ENCODE measurements around the gene SLC9A6. TPM values are rescaled to one million over a fixed set of nuclear protein-coding genes. Genes with fewer than 3 reads are reported as not detected.

SLC9A6 gene
- total RNA-seq, 4 donors from 2014 or later: 12.9 to 23.9 (median 18.7) TPM

DNA sequence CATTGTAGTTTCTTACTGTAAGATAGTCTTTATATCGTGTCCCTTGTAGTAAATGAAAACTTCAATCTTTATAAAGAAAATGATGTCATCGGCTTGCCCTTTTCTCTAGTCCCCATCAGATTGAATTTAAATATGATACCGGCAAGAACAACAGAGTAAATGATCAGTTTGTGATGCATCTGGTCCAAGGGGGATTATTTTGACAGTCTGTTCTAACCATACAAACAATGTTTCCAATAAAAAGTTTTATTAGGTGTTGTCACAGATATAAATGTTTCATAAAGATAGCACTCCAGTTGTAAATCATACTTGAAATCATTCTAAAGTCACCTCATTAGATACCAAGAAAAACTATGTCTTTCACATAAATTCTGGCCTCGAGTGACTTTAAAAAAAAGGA lies 72.3 kb downstream of the SLC9A6 start:
- Histone ChIP-seq H3K36me3 (no peaks in the 10 kb centered on the region), H3K9me3 (no peaks in the 10 kb centered on the region), H3K4me1 (no peaks in the 10 kb centered on the region), H3K4me3 (no peak overlapping the region), H3K27ac (peak overlapping the region in 1 of 4 donors; percentile 89), H3K27me3 (no peaks in the 10 kb centered on the region)
- 51 to 62% methylated on average over 4 of the region's 4 CpGs for WGBS, 2 donors
- TF ChIP-seq POLR2A (IDR thresholded peaks at IDR 0.05): no peak
- no peak for TF ChIP-seq EP300 (IDR thresholded peaks at IDR 0.05)
- no peak for DNase-seq (ENCODE audit: low spot score in 2 of 2)

DNA sequence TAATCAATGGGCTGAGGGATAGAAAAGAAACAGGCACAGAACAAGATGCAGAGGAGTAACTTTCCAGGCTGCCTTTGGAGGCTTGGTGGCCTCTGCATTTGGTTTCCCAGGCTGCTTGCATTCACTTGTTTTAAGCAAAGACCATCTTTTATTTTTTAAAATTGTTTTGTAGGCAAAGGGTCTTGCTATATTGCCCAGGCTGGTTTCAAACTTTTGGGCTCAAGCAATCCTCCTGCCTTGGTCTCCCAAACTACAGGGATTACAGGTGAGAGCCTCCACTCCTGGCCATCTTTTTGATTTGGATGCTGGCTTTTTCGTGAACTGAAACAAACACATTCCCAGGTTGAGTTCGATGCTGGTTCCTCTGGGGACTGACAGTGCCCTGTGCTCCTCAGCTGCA lies 74.1 kb downstream of the SLC9A6 start:
- H3K27me3 ChIP-seq: no peaks in the 10 kb centered on the region

DNA sequence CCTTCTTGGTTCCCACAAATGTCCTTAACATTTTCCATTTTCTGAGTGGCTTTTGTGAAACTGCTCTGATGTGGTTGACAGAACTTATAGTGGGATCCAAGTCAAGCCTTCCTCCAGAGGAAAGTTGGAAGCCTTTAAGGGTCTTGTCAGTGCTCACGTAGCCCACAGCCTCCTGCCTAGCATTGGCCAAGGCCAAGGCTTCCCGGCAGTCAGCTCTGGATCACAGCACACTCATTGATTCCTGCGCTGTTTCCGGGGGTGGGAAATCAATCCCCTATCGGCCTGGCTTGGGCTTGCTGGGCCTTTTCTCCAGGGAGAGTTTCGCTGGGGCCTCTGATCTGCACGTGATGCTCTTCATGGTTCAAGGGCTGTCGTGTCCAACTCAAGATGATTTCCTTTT lies 76.1 kb downstream of the SLC9A6 start:
- no peaks in the 10 kb centered on the region for H3K36me3 ChIP-seq
- 59 to 63% methylated on average over 7 to 8 of the region's 8 CpGs for WGBS, 2 donors
- H3K27ac ChIP-seq: no peak overlapping the region
- peaks cover 0 to 10% (median 0%) of the 10 kb centered on the region in 4 donors for H3K4me1 ChIP-seq
- no peak for DNase-seq (ENCODE audit: low spot score in 2 of 2)
- no peaks in the 10 kb centered on the region for H3K9me3 ChIP-seq
- no peak for TF ChIP-seq POLR2A (IDR thresholded peaks at IDR 0.05)
- no peak for TF ChIP-seq EP300 (IDR thresholded peaks at IDR 0.05)
- TF ChIP-seq, protein P1, sequence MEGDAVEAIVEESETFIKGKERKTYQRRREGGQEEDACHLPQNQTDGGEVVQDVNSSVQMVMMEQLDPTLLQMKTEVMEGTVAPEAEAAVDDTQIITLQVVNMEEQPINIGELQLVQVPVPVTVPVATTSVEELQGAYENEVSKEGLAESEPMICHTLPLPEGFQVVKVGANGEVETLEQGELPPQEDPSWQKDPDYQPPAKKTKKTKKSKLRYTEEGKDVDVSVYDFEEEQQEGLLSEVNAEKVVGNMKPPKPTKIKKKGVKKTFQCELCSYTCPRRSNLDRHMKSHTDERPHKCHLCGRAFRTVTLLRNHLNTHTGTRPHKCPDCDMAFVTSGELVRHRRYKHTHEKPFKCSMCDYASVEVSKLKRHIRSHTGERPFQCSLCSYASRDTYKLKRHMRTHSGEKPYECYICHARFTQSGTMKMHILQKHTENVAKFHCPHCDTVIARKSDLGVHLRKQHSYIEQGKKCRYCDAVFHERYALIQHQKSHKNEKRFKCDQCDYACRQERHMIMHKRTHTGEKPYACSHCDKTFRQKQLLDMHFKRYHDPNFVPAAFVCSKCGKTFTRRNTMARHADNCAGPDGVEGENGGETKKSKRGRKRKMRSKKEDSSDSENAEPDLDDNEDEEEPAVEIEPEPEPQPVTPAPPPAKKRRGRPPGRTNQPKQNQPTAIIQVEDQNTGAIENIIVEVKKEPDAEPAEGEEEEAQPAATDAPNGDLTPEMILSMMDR (IDR thresholded peaks at IDR 0.05): no peak
- no peaks in the 10 kb centered on the region for H3K27me3 ChIP-seq
- no peak overlapping the region for H3K4me3 ChIP-seq

More for the DNA sequence above, 74.1 kb downstream of the SLC9A6 start:
- Histone ChIP-seq H3K27ac (no peak overlapping the region), H3K4me3 (no peak overlapping the region), H3K36me3 (no peaks in the 10 kb centered on the region), H3K9me3 (no peaks in the 10 kb centered on the region), H3K4me1 (no peaks in the 10 kb centered on the region)
- no peak for DNase-seq (ENCODE audit: low spot score in 2 of 2)
- no peak for TF ChIP-seq POLR2A (IDR thresholded peaks at IDR 0.05)
- TF ChIP-seq, protein P1 (IDR thresholded peaks at IDR 0.05): no peak
- 73 to 86% methylated on average over 2 of the region's 2 CpGs for WGBS, 2 donors

DNA sequence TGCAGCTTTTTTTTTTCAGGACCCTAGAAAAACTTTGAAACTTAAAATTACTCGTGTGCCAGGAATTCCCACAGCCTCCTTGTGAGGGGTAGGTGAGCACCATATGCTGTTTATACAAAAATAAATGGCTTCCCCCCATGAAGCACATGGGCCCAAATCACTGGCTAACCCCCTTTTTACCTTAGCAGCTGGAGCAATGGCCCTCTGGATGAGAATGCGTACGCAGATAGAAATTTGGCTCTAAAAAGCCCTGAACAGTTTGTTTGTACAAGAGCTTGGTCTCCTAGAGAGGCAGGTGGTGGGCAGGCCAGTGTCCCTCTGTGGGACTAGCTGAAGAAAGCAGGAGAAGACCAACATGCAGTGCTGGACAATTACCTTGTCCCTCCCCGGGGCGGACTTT lies 76.5 kb downstream of the SLC9A6 start:
- H3K27ac ChIP-seq: no peak overlapping the region
- 78 to 94% methylated on average over 5 of the region's 5 CpGs for WGBS, 2 donors
- no peaks in the 10 kb centered on the region for H3K27me3 ChIP-seq
- peaks cover 0 to 10% (median 0%) of the 10 kb centered on the region in 4 donors for H3K4me1 ChIP-seq
- no peak for DNase-seq (ENCODE audit: low spot score in 2 of 2)
- no peak overlapping the region for H3K4me3 ChIP-seq
- H3K9me3 ChIP-seq: no peaks in the 10 kb centered on the region
- no peak for TF ChIP-seq POLR2A (IDR thresholded peaks at IDR 0.05)
- TF ChIP-seq, protein P1 (IDR thresholded peaks at IDR 0.05): no peak
- no peak for TF ChIP-seq EP300 (IDR thresholded peaks at IDR 0.05)
- H3K36me3 ChIP-seq: no peaks in the 10 kb centered on the region

DNA sequence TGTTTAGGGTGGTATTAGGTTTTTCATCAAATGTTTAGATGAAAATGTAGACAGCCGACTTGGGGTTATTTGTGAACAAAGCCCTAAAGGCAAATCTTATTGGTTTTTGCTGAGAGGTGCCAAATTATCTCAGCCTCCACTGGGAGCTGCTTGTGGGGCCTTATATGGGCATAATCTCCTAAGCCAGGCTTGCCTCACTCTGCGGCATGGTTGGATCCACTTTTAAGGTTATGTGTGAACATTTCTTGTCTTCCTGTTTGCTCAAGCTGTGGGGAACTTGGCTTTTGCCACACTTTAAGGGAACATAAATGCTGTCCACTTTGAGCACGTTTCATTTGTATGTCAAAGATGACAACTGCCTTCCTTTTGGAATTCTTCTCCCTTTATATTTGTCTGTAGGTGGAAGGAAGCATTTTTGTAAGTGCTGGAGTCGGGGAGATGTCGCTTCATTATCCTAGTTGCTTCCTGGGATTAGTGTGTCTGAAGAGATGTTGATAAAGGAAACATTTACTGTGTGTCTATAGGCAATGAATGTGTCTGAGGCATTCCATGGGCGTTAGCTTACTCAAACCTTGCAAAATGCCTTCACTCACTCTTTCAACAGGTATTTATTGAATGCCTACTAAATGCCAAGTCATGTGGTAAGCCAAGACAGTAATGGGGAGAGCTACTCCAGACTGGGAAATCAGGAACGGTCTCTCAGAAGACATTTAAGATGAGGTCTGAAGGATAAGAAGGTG lies 78.3 kb downstream of the SLC9A6 start:
- peaks cover 0 to 10% (median 0%) of the 10 kb centered on the region in 4 donors for H3K4me1 ChIP-seq
- no peak overlapping the region for H3K4me3 ChIP-seq
- H3K27ac ChIP-seq: peak overlapping the region in 2 of 4 donors; percentile 66 to 71
- peak in 1 of 2 donors; percentile 32 for TF ChIP-seq EP300 (IDR thresholded peaks at IDR 0.05)
- TF ChIP-seq, protein P1 (IDR thresholded peaks at IDR 0.05): no peak
- H3K27me3 ChIP-seq: no peaks in the 10 kb centered on the region
- WGBS, 2 donors: 64 to 74% methylated on average over 7 of the region's 7 CpGs
- peak; percentile 15 to 16 for DNase-seq (ENCODE audit: low spot score in 2 of 2)
- H3K9me3 ChIP-seq: no peaks in the 10 kb centered on the region
- no peaks in the 10 kb centered on the region for H3K36me3 ChIP-seq
